IMR-90 (cell line): ENCODE data around the gene PRELID2.

Source experiments
- BHLHE40 ChIP-seq: fragments of 150-350 bp; IDR thresholded peaks from 2 replicates; pipeline ENCODE4 v1.6.1; 2016; ENCODE audit warnings: mild to moderate bottlenecking, low read depth, low read length
- SMC3 ChIP-seq: fragments of 150-350 bp; IDR thresholded peaks from 2 replicates; pipeline ENCODE4 v1.6.1; 2016; ENCODE audit warnings: low read depth, mild to moderate bottlenecking, antibody characterized with exemption, low read length, moderate library complexity
- USF2 ChIP-seq: fragments of 150-350 bp; IDR thresholded peaks from 2 replicates; pipeline ENCODE4 v1.6.1; 2017; ENCODE audit warnings: mild to moderate bottlenecking, antibody characterized with exemption, low read length, low read depth

GRCh38 chr5:145801195-145801594 lies 33.9 kb downstream of the PRELID2 start:
- TF ChIP-seq USF2: no peak
- no peak for TF ChIP-seq SMC3
- no peak for TF ChIP-seq BHLHE40
